NCI-H345 treated with DMSO at 0.1 percent for 48 hours (cell line): Measurements from ENCODE around the gene CYB5A.

Source experiments
- DNase-seq: peaks from one replicate; lab custom pipeline; 2025; ENCODE audit not compliant: unreplicated experiment; lab: John Stamatoyannopoulos, UW

CYB5A gene

GRCh38 chr18:74249181-74249968 lies 42.4 kb downstream of the CYB5A start:
- no peak for DNase-seq

GRCh38 chr18:74248595-74248994 lies 43.2 kb downstream of the CYB5A start:
- no peak for DNase-seq

DNA sequence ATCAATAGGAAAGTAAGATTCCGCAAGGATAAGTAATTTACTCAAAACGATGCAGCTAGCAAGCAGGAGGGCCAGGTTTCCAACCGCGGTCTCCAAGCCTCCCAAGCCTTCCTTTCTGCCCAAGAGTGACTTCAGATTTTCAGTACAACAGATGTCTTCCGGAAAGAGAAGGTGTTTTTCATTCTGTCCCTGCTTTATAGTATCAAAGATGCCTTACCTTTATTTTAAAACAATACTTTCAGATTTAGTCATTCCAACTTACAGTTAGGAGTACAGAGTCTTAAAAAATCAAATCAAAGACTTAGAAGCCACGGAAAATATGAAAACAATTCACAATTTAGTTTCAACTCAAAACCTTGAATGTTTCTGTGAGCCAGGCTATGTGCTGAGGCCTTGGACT lies 43.6 kb downstream of the CYB5A start:
- no peak for DNase-seq

DNA sequence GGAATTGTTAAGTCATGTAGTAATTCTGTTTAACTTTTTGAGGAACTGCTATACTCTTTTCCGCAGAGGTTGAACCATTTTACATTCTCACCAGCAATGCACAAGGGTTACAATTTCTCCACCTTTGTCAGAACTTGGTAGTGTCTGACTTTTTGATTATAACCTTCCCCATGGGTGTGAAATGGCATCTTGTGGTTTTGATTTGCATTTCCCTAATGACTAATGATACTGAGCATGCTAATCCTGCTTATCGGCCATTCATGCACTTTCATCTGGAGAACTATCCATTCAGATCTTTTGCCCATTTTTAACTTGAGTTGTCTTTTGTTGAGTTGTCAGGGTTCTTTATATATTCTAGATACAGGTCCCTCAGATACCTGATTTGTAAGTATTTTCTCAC lies 47.2 kb downstream of the CYB5A start:
- no peak for DNase-seq

GRCh38 chr18:74243127-74243526 lies 48.6 kb downstream of the CYB5A start:
- DNase-seq = no peak

DNA sequence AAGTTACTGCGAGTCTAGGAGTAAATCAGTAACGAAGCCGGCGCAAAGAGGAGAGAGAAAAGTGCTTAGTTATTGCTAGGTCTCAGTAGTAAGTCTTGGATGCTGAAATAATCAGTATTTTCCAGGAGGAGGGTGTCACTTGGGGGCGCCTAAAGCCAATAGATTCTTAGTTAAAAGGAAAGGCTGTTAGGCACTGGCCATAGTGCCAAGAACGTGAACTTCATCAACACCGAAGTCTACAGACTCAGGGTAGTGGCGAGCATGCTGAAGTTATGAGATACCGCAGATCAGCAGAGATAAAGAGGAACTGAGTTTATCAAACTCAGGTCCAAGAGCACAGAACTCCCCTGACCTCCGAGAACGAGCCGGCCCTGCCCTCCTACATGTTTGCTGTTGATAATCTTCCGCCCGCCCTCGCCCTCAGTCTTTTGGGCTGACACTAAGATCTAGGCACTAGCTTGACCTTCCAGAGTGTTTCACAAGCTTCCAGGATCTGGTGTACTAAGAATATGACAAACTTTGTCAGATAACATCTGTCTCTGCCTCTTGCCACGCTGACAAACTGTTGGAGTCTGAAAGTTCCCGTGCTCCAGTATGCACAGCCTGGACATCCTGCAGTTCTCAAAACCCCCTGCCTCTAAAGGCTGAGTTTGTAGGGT lies 49.2 kb downstream of the CYB5A start:
- no peak for DNase-seq

DNA sequence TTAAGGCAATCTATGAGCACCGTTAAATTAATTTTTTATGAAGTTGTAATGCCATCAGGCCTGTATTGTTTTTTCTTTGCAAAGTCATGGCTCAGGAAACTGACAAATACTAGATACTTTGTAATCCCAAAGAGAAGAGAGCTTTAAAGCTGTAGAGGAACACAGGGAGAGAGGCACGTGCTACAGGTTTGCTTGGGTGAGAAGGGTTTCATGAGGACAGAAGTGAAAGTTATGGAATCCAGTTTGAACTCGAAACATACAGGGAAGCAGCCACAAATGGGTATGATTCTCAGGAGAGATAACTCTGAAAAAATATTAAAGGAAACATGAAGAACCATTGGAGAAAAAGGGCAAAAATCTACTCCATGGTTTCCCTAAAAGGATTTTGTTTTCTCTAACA lies 49.8 kb downstream of the CYB5A start:
- no peak for DNase-seq

DNA sequence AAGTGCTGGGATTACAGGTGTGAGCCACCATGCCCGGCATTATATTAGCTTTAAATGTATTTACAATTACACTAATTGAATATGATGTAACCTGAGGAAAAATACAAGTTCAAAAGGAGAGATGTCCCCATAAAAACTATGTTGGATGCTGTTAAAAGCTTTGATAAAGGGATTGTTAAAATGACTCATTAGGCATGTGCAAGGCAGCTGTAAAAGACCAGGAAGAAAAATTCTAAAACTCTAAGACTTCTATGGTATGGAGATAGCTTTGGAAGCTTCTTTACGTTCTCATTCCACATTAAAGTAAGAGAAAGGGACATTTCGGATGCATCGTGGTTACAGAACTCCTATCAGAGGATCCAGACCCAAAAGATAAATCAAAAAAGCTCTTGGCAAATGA lies 50.3 kb downstream of the CYB5A start:
- DNase-seq = no peak

DNA sequence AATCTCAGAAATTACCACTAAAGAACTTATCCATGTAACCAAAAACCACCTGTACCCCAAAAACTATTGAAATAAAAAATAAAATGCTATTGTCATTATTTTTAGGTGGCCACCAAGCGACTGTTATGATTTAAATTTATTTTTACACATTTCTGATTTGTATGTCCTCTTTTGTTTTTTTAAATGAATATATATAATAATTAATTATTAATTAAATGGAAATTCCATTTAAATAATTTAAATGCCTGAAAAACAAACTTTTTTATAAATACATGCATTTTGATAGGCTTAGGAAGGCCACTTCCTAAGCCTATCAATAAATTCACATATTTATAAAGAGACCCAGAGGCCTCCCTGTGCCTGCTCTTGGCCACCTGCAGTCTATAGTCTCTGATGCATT lies 52.2 kb downstream of the CYB5A start:
- no peak for DNase-seq

GRCh38 chr18:74234326-74235171 lies 57.2 kb downstream of the CYB5A start:
- no peak for DNase-seq

- DNase-seq = no peak
Observed at GRCh38 chr18:74233933-74234325, 57.8 kb downstream of the CYB5A start.

- no peak for DNase-seq
Observed at GRCh38 chr18:74230922-74231714, 60.6 kb downstream of the CYB5A start.

DNA sequence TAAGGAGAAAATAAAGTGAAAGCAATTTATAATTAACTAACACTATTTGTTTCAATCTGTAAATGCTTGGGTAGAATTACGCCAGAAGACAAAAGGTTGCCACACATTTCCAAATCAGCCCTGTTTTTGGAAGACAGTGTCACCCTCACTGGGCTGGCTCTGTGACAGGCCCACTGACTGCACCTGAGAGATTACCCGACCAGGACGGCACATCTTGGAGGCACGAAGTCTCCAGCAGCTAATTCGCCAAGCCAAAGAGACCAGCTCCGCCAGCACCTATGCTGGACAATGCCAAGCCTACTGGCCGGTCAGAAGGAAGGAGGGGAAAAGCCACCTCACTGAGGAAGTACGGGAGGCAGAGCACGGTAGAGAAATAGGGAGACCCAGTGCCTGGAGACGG lies 61.9 kb downstream of the CYB5A start:
- no peak for DNase-seq

- no peak for DNase-seq
Observed at GRCh38 chr18:74229005-74229404, 62.8 kb downstream of the CYB5A start.

GRCh38 chr18:74228312-74228711 lies 63.5 kb downstream of the CYB5A start:
- DNase-seq = no peak

- DNase-seq = no peak
Observed at GRCh38 chr18:74226666-74227065, 65.1 kb downstream of the CYB5A start.

GRCh38 chr18:74226156-74226555 lies 65.6 kb downstream of the CYB5A start:
- DNase-seq = no peak

DNA sequence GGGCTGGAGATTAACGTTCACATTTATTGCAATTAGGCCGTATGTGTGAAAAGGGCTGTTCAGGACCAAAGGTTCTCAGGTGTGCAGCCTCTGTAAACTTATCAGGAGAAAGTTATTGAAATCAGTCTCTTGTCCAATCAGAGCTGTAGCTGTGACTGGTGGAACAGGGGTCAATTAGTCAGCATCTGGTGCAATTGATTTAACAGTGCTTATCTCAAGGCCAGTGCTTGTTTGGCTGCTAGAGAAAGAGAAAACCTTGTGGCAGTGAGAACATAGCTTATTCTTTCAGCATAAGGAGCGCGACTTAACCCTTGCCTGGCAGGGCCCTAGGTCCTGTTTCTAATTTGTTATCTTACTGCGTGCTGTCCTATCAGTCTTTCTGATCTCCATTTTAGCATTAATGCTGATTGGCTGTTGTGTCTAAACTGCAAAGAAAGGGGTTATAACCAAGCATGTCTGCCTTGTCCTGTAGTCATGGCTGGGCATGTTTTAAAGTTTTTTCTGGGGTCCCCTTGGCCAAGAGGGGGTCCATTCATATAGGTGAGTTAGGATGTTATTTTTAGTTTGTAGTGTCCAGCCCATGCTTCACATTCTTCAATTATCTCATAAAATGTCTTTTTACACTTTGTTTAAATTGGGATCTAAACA lies 66.4 kb downstream of the CYB5A start:
- no peak for DNase-seq

GRCh38 chr18:74222710-74223494 lies 68.9 kb downstream of the CYB5A start:
- no peak for DNase-seq

DNA sequence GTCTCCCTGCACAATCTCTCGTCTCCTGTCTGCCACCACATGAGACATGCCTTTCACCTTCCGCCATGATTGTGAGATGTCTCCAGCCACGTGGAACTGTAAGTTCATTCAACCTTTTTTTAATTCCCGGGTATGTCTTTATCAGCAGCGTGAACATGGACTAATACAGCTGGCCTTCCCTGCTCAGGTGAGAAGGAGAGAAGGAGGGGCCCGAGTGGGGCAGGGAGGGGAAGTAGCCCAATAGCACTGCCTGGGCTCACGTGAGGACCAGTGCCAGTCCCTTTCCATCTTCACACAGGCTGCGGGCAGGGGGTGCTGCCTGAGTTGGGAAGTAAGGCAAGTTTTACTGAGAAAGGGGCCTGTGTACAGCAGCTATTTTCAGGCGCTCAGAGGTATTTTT lies 70.7 kb downstream of the CYB5A start:
- no peak for DNase-seq
